HG02938 (cell line): ENCODE measurements around the gene TRIM56.
"Not testable (repeated sequence)": the region's sequence is repeated elsewhere in the genome, so short reads cannot be mapped to it uniquely, and the experiment has no call there.

Source experiments
- ATAC-seq: cut with Tn5 transposase; IDR thresholded peaks from one replicate; pipeline ENCODE4 v1.9.1; 2021; ENCODE audit warnings: mild to moderate bottlenecking, moderate library complexity; ENCODE audit not compliant: unreplicated experiment

The TRIM56 gene

GRCh38 chr7:101085162-101085964, at the start of gene TRIM56:
Gene TRIM56, plus strand, starts transcription at chr7:101085481. Its CDS starts 1,832 bp downstream, at chr7:101087313.
- ATAC-seq, result peak; percentile 77

GRCh38 chr7:101035941-101036340, 49.3 kb upstream of the TRIM56 start:
- ATAC-seq, result no peak

GRCh38 chr7:101041283-101041682, 44.0 kb upstream of the TRIM56 start:
- ATAC-seq, result not testable (repeated sequence)

DNA sequence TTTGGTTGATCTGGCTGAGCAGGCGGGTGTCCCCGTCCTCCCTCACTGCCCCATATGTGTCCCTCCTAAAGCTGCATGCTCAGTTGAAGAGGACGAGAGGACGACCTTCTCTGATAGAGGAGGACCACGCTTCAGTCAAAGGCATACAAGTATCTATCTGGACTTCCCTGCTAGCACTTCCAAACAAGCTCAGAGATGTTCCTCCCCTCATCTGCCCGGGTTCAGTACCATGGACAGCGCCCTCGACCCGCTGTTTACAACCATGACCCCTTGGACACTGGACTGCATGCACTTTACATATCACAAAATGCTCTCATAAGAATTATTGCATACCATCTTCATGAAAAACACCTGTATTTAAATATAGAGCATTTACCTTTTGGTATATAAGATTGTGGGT, 26.9 kb upstream of the TRIM56 start:
- no peak for ATAC-seq

DNA sequence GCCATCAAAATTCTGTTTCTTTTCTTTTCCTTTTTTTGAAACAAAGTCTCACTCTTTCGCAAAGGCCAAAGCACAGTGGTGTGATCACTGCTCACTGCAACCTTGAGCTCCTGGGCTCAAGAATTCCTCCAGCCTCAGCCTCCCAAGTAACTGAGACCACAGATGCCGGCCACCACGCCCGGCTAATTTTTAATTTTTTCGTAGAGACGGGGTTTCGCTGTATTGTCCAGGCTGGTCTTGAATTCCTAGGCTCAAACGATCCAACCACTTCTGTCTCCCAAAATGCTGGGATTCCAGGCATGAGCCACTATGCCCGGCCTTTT, 25.7 kb upstream of the TRIM56 start:
- ATAC-seq, result no peak

DNA sequence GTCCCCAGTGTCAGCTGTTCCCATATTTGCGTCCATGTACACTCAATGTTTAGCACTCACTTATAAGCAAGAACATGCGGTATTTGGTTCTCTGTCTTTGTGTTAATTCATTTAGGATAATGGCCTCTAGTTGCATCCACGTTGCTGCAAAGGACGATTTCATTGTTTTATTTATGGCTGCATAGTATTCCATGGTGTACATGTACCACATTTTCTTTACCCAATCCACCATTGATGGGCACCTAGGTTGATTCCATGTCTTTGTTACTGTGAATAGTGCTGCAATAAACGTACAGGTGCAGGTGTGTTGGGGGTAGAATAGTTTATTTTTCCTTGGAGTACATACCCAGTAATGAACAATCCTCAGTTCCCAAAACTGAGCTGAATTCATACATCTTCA, 24.3 kb upstream of the TRIM56 start:
- no peak for ATAC-seq

DNA sequence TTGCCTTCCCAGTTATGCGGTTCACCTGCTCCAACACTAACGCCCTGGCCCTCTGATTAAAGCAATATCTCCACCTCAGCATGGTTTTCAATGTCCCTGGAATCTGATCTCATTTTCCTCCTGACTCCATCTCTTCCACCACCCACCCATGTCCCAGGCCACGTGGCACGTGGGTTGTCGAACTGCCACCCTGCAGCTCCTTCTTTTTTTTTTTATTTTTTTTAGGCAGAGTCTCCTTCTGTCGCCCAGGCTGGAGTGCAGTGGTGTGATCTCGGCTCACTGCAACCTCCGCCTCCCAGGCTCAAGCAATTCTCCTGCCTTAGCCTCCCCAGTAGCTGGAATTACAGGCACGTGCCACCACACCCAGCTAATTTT, 21.1 kb upstream of the TRIM56 start:
- not testable (repeated sequence) for ATAC-seq

GRCh38 chr7:101065162-101065561, 20.1 kb upstream of the TRIM56 start:
- not testable (repeated sequence) for ATAC-seq

DNA sequence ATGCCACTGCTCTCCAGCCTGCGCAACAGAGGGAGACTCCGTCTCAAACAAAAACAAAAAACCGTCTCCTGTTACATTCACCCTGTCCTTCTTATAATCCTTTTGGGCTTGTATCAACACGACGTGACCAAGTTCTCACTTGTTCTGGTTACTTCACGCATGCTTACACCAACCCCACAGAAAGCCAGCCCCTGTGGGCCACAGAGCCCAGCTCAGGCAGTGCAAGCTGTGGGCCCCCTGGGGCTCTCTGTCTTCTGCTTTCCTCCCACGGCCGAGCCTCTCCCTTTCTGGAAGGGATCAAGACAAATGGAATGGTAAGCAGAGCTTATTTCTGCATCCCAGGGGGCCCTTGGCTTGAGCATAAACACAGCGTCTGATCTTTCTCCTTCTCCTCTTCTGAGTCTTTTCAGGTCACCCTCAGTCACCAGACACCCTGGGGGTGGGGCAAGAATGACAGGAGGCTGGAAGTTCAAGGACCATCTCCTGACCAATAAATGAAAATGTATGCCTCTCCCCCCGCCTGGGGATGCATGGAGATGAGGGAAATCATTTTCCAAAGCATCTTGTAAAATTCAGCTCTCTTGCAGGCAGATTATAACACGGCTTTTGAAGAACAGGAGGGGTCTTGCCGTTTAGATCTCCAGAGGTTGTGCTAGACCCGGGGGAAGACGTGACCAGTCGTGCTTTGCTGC, 19.0 kb upstream of the TRIM56 start:
- no peak for ATAC-seq

DNA sequence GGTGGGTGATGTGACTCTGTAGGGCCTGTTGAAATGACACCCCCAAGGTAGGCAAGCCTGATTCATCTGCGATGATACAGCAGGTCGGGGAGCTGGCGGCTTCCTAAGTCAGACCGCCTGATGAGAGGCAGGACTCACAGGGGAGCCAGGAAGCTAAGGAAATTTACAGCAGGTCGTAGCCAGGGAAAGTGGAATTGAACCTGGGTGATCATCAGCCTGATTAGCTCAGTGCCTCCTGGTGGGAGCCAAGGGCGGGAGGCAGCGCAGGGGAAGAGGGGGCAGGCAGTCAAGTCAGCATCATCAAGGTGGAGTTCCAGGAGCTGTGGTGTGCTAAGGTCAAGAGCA, 18.5 kb upstream of the TRIM56 start:
- ATAC-seq, result no peak

DNA sequence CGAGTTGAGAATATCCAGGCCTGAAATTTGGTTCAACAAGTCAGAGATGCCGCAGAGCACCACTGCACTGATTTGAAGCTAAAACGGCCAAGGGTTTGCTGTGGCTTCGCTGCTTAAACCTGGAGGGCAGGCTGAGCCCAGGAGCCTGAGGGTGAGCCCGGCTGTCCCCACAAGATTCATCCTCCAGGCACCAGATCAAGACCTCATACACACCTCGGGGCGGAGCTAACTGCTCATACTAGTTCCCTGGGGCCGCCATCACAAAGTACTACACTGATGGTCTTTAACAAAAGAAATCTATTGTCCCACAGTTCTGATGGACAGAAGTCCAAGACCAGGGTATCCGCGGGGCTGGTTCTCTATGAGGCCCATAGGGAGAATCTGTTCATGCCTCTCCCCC, 16.9 kb upstream of the TRIM56 start:
- ATAC-seq, result no peak

DNA sequence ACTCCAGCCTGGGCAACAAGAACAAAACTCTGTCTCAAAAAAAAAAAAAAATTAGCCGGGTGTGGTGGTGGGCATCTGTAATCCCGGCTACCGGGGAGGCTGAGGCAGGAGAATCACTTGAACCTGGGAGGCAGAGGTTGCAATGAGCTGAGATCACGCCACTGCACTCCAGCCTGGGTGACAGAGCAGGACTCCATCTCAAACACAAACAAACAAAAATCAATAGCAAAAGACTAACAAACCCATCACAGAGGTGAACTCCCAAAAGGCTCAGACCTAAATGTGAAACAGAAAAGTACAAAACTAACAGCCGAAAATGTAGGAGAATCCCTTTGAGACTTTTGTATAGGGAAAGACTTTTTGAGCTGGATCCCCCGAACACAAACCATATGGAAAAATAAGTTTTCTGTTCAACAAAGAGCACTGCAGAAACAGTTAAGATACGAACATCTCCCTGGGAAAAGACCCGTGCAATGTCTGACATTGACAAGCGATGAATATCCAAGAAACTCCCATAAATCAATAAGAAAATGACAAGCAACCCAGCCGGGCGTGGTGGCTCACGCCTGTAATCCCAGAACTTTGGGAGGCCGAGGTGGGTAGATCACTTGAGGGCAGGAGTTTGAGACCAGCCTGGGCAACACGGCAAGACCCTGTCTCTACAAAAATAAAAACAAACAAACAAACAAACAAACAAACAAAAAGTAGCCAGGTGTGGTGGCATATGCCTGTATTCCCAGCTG, 13.7 kb upstream of the TRIM56 start:
- not testable (repeated sequence) for ATAC-seq

DNA sequence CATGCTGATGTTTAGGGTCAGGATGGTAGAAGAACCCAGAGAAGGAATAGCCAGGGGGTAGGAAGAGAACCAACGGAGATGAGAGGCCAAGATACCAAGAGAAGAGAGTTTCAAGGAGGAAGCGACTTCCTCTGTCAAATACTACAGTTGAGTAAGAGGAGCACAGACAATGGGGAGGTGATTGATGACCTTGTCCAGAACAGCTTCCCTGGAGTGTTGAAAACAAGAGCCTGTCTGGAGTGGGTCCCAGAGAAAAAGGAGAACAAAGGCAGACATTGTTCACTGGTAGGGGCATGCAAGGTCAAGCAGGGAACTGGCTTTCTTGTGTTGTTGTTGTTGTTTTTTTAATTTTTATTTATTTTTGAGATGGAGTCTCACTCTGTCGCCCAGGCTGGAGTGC, 9.6 kb upstream of the TRIM56 start:
- no peak for ATAC-seq

DNA sequence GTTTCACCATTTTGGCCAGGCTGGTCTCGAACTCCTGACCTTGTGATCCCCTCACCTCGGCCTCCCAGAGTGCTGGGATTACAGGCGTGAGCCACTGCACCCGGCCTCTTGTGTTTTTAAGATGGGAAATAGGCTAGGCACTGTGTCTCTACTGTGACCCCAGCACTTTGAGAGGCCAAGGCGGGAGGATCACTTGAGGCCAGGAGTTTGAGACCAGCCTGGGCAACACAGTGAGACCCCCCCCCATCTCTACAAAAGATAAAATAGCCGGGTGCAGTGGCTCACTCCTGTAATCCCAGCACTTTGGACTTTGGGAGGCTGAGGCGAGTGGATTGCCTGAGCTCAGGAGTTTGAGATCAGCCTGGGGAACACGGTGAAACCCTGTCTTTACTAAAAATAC, 9.1 kb upstream of the TRIM56 start:
- not testable (repeated sequence) for ATAC-seq

DNA sequence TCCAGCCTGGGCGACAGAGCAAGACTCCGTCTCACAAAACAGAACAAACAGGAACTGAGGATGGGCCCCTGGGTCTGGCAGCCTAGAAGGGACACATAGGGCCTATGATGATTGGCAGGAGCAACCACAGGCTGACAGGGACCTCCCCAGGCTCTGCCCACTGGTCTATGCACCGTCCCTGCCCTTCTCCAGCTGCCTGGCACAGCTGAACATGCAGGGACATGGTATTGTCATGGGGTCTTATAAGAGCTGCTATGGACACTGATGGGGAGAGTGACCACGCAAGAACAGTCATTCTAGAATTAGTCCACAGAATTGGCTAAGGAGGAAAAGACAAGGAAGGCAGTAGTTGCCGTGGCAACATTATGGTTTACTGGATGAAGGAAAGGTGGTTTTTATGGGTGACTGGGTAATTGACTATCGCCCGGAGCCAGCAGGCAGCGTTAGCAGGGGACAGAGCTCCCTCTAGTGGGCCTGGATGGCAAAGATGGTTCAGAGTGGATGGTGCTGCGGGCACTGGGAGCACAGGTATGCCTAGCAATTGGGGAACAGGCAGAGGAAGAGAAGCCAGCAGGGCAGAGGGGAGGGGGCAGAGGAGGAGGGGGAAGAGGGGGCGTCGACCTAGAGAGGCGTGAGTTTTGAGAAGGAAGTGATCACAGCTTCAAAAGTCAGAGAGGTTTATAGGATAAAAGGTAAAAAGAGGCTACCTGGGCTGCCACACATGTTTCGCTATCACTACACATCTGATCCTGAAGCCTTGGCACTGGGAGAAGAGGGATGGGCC, 7.8 kb upstream of the TRIM56 start:
- no peak for ATAC-seq

DNA sequence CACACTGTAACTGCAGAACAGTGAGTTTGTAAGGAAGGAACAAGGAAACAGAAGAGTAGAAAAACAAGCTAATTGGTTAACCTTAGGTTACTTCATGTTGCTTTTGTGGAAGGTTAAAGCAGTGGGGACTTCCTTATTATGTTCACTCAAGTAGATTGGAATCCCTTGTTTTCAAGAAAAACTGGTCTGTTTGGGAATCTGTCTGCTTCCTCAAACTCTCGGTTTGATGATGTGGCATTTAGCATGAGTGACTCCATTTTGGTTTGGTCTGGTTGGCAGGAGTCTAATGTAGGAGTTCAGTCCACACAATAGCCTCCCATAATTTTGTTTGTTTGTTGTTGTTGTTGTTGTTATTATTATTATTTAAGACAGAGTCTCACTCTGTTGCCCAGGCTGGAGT, 3.8 kb upstream of the TRIM56 start:
- ATAC-seq, result no peak

DNA sequence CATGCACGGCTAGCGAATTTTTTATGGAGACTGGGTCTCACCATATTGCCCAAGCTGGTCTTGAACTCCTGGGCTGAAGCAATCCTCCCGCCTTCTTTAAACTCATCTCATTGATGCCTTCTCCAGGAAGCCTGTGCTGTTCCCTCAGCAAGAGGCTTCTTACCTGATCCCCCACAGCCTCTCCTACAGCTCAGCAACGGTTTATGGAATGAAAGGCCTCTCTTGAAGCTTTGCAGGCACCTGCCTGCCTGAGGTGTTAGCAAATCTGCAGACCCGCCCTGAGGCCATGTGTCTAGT, 468 bp upstream of the TRIM56 start:
- no peak for ATAC-seq

- no peak for ATAC-seq
Measured at GRCh38 chr7:101087334-101088068, 2.2 kb downstream of the TRIM56 start.

DNA sequence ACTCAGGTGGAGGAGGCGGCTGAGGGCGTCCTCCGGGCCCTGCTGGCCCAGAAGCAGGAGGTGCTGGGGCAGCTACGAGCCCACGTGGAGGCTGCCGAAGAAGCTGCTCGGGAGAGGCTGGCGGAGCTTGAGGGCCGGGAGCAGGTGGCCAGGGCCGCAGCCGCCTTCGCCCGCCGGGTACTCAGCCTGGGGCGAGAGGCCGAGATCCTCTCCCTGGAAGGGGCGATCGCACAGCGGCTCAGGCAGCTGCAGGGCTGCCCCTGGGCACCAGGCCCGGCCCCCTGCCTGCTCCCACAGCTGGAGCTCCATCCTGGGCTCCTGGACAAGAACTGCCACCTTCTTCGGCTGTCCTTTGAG, 2.8 kb downstream of the TRIM56 start:
- no peak for ATAC-seq

DNA sequence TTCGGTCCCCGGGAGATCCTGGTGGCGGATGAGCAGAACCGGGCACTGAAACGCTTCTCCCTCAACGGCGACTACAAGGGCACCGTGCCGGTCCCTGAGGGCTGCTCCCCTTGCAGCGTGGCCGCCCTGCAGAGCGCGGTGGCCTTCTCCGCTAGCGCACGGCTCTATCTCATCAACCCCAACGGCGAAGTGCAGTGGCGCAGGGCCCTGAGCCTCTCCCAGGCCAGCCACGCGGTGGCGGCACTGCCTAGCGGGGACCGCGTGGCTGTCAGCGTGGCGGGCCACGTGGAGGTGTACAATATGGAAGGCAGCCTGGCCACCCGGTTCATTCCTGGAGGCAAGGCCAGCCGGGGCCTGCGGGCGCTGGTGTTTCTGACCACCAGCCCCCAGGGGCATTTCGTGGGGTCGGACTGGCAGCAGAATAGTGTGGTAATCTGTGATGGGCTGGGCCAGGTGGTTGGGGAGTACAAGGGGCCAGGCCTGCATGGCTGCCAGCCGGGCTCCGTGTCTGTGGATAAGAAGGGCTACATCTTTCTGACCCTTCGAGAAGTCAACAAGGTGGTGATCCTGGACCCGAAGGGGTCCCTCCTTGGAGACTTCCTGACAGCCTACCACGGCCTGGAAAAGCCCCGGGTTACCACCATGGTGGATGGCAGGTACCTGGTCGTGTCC, 3.7 kb downstream of the TRIM56 start:
- ATAC-seq, result no peak
